HG02798 (cell line): ENCODE data around the gene ANTXR2.
"Not testable (repeated sequence)": the region's sequence is repeated elsewhere in the genome, so short reads cannot be mapped to it uniquely, and the experiment has no call there.

ENCODE experiments used
- ATAC-seq: cut with Tn5 transposase; IDR thresholded peaks from one replicate; pipeline ENCODE4 v1.9.1; 2021; ENCODE audit warnings: mild to moderate bottlenecking; ENCODE audit not compliant: unreplicated experiment, poor library complexity

ANTXR2 gene

GRCh38 chr4:79935274-79935673 lies 137.8 kb downstream of the ANTXR2 start:
- no peak for ATAC-seq

GRCh38 chr4:79934660-79935059 lies 138.4 kb downstream of the ANTXR2 start:
- no peak for ATAC-seq

- ATAC-seq: no peak
Measured at GRCh38 chr4:79927931-79928330, 145.1 kb downstream of the ANTXR2 start.

- ATAC-seq: no peak
Measured at GRCh38 chr4:79923281-79923680, 149.7 kb downstream of the ANTXR2 start.

- ATAC-seq: no peak
Measured at GRCh38 chr4:79922011-79922410, 151.0 kb downstream of the ANTXR2 start.

- no peak for ATAC-seq
Measured at GRCh38 chr4:79920163-79920853, 152.7 kb downstream of the ANTXR2 start.

- ATAC-seq: no peak
Measured at GRCh38 chr4:79918292-79918691, 154.7 kb downstream of the ANTXR2 start.

GRCh38 chr4:79917246-79917645 lies 155.8 kb downstream of the ANTXR2 start:
- peak; percentile 86 for ATAC-seq

GRCh38 chr4:79915246-79915645 lies 157.8 kb downstream of the ANTXR2 start:
- ATAC-seq: no peak

GRCh38 chr4:79913581-79913980 lies 159.4 kb downstream of the ANTXR2 start:
- no peak for ATAC-seq

- ATAC-seq: no peak
Measured at GRCh38 chr4:79907001-79907400, 166.0 kb downstream of the ANTXR2 start.

GRCh38 chr4:79906303-79906702 lies 166.7 kb downstream of the ANTXR2 start:
- ATAC-seq: no peak

GRCh38 chr4:79905212-79905611 lies 167.8 kb downstream of the ANTXR2 start:
- no peak for ATAC-seq

GRCh38 chr4:79904331-79904730 lies 168.7 kb downstream of the ANTXR2 start:
- ATAC-seq: no peak

GRCh38 chr4:79900182-79900581 lies 172.8 kb downstream of the ANTXR2 start:
- ATAC-seq: no peak

- ATAC-seq: no peak
Measured at GRCh38 chr4:79899481-79899880, 173.5 kb downstream of the ANTXR2 start.

- ATAC-seq: no peak
Measured at GRCh38 chr4:79898055-79898454, 175.0 kb downstream of the ANTXR2 start.

GRCh38 chr4:79897174-79897573 lies 175.9 kb downstream of the ANTXR2 start:
- no peak for ATAC-seq

GRCh38 chr4:79893456-79893855 lies 179.6 kb downstream of the ANTXR2 start:
- no peak for ATAC-seq

- not testable (repeated sequence) for ATAC-seq
Measured at GRCh38 chr4:79889026-79889425, 184.0 kb downstream of the ANTXR2 start.

GRCh38 chr4:79886557-79886956 lies 186.5 kb downstream of the ANTXR2 start:
- ATAC-seq: no peak

GRCh38 chr4:79886021-79886420 lies 187.0 kb downstream of the ANTXR2 start:
- no peak for ATAC-seq

GRCh38 chr4:79883290-79883689 lies 189.7 kb downstream of the ANTXR2 start:
- ATAC-seq: no peak
